ENCODE data around the gene TTC6.
A peak's percentile ranks its signal among the peaks of the same experiment; 100 is the strongest.

The TTC6 gene

GRCh38 chr14:37602605-37603453 is 7.4 kb downstream of the TTC6 start:
- Histone ChIP-seq H3K9me3 (ENCODE audit: insufficient read depth, low read depth, low read length) (no peaks in the 10 kb centered on the region), H3K27me3 (ENCODE audit: insufficient read depth, low read length) (peaks cover 100% of the 10 kb centered on the region), H3K9ac (ENCODE audit: low read depth, low read length) (no peak overlapping the region), H3K36me3 (ENCODE audit: insufficient read depth, low read depth, low read length) (no peaks in the 10 kb centered on the region), H3K4me1 (ENCODE audit: insufficient read depth, low read length) (peaks cover 4% of the 10 kb centered on the region; the same call in 1 of the 2 replicates), H3K27ac (ENCODE audit: low read length) (no peak overlapping the region), H3K4me3 (ENCODE audit: low read length) (no peak overlapping the region)

GRCh38 chr14:37603688-37604251 is 8.3 kb downstream of the TTC6 start:
- Histone ChIP-seq H3K9me3 (ENCODE audit: insufficient read depth, low read depth, low read length) (no peaks in the 10 kb centered on the region), H3K27ac (ENCODE audit: low read length) (no peak overlapping the region), H3K9ac (ENCODE audit: low read depth, low read length) (no peak overlapping the region), H3K36me3 (ENCODE audit: insufficient read depth, low read depth, low read length) (no peaks in the 10 kb centered on the region), H3K4me1 (ENCODE audit: insufficient read depth, low read length) (0 out of 2 replicates have a peak, but pooled peaks cover 3% of the 10 kb centered on the region), H3K27me3 (ENCODE audit: insufficient read depth, low read length) (peaks cover 100% of the 10 kb centered on the region), H3K4me3 (ENCODE audit: low read length) (no peak overlapping the region)

GRCh38 chr14:37606678-37607077 is 11.2 kb downstream of the TTC6 start:
- Histone ChIP-seq H3K27ac (ENCODE audit: low read length) (no peak overlapping the region), H3K4me1 (ENCODE audit: insufficient read depth, low read length) (no peaks in the 10 kb centered on the region), H3K9ac (ENCODE audit: low read depth, low read length) (no peak overlapping the region), H3K27me3 (ENCODE audit: insufficient read depth, low read length) (peaks cover 100% of the 10 kb centered on the region), H3K4me3 (ENCODE audit: low read length) (no peak overlapping the region), H3K36me3 (ENCODE audit: insufficient read depth, low read depth, low read length) (no peaks in the 10 kb centered on the region), H3K9me3 (ENCODE audit: insufficient read depth, low read depth, low read length) (no peaks in the 10 kb centered on the region)

GRCh38 chr14:37608649-37609048 is 13.2 kb downstream of the TTC6 start:
- Histone ChIP-seq H3K9me3 (ENCODE audit: insufficient read depth, low read depth, low read length) (no peaks in the 10 kb centered on the region), H3K36me3 (ENCODE audit: insufficient read depth, low read depth, low read length) (no peaks in the 10 kb centered on the region), H3K27me3 (ENCODE audit: insufficient read depth, low read length) (peaks cover 93% of the 10 kb centered on the region), H3K4me3 (ENCODE audit: low read length) (no peak overlapping the region), H3K9ac (ENCODE audit: low read depth, low read length) (no peak overlapping the region), H3K27ac (ENCODE audit: low read length) (no peak overlapping the region), H3K4me1 (ENCODE audit: insufficient read depth, low read length) (no peaks in the 10 kb centered on the region)

- Histone ChIP-seq H3K9ac (ENCODE audit: low read depth, low read length) (no peak overlapping the region), H3K4me1 (ENCODE audit: insufficient read depth, low read length) (no peaks in the 10 kb centered on the region), H3K27me3 (ENCODE audit: insufficient read depth, low read length) (peaks cover 70% of the 10 kb centered on the region), H3K27ac (ENCODE audit: low read length) (no peak overlapping the region), H3K9me3 (ENCODE audit: insufficient read depth, low read depth, low read length) (peaks cover 17% of the 10 kb centered on the region; the same call in 1 of the 2 replicates), H3K4me3 (ENCODE audit: low read length) (peak overlapping the region; percentile 53; the same call in 1 of the 2 replicates), H3K36me3 (ENCODE audit: insufficient read depth, low read depth, low read length) (no peaks in the 10 kb centered on the region)
These were observed 15.6 kb downstream of the TTC6 start for GRCh38 chr14:37610945-37611523.

GRCh38 chr14:37615582-37616289 is 20.3 kb downstream of the TTC6 start:
- no peak overlapping the region for H3K4me3 ChIP-seq (ENCODE audit: low read length)
- H3K36me3 ChIP-seq (ENCODE audit: insufficient read depth, low read depth, low read length): no peaks in the 10 kb centered on the region
- peaks cover 22% of the 10 kb centered on the region; the same call in 1 of the 2 replicates for H3K9me3 ChIP-seq (ENCODE audit: insufficient read depth, low read depth, low read length)
- no peaks in the 10 kb centered on the region for H3K4me1 ChIP-seq (ENCODE audit: insufficient read depth, low read length)
- H3K9ac ChIP-seq (ENCODE audit: low read depth, low read length): no peak overlapping the region
- no peak overlapping the region for H3K27ac ChIP-seq (ENCODE audit: low read length)
- peaks cover 46% of the 10 kb centered on the region for H3K27me3 ChIP-seq (ENCODE audit: insufficient read depth, low read length)

DNA sequence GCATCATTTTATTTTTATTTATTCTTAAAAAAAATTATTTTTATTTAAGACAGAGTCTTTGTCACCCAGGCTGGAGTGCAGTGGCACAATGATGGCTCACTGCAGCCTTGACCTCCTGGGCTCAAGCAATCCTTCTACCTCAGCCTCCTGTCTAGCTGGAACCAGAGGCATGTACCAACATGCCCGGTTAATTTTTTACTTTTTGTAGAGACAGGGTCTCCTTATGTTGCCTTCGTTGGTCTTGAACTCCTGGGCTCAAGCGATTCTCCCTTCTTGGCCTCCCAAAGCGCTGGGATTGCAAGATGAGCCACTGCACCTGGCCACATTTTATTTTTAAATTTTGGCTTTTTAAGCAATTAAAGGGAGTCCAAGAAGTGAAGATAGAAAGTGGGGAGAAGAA is 21.4 kb downstream of the TTC6 start:
- H3K36me3 ChIP-seq (ENCODE audit: insufficient read depth, low read depth, low read length): no peaks in the 10 kb centered on the region
- H3K9ac ChIP-seq (ENCODE audit: low read depth, low read length): no peak overlapping the region
- H3K4me3 ChIP-seq (ENCODE audit: low read length): no peak overlapping the region
- no peak overlapping the region for H3K27ac ChIP-seq (ENCODE audit: low read length)
- H3K9me3 ChIP-seq (ENCODE audit: insufficient read depth, low read depth, low read length): peaks cover 22% of the 10 kb centered on the region; the same call in 1 of the 2 replicates
- H3K4me1 ChIP-seq (ENCODE audit: insufficient read depth, low read length): no peaks in the 10 kb centered on the region
- peaks cover 46% of the 10 kb centered on the region for H3K27me3 ChIP-seq (ENCODE audit: insufficient read depth, low read length)

DNA sequence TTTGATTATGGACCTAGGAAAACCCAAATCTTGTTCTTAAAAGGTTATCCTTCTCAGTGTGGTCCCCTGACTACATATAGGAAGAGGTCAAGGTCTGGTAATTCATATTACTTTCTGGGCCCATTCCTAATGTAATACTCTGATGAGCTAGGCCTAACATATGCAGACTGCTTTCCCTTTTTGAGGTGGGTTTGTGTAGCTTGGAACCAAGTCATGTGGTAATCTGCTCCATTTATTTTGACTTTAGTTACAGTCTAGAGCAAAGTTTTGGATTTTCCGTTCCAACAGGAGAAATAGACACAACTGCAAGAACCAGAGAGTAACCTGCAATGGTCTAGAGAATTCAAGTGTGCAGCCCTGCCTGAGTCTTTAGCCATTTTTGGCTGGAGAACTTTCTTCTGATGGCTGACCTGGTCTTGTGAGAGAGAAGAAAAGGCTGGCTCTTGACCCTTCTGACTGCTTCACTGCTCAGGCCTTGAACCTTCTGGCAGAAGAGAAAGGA is 22.5 kb downstream of the TTC6 start:
- H3K27me3 ChIP-seq (ENCODE audit: insufficient read depth, low read length): peaks cover 46% of the 10 kb centered on the region
- no peak overlapping the region for H3K4me3 ChIP-seq (ENCODE audit: low read length)
- H3K9me3 ChIP-seq (ENCODE audit: insufficient read depth, low read depth, low read length): peaks cover 22% of the 10 kb centered on the region; the same call in 1 of the 2 replicates
- no peak overlapping the region for H3K27ac ChIP-seq (ENCODE audit: low read length)
- no peaks in the 10 kb centered on the region for H3K4me1 ChIP-seq (ENCODE audit: insufficient read depth, low read length)
- no peak overlapping the region for H3K9ac ChIP-seq (ENCODE audit: low read depth, low read length)
- no peaks in the 10 kb centered on the region for H3K36me3 ChIP-seq (ENCODE audit: insufficient read depth, low read depth, low read length)

- peaks cover 22% of the 10 kb centered on the region; the same call in 1 of the 2 replicates for H3K9me3 ChIP-seq (ENCODE audit: insufficient read depth, low read depth, low read length)
- H3K4me1 ChIP-seq (ENCODE audit: insufficient read depth, low read length): no peaks in the 10 kb centered on the region
- no peak overlapping the region for H3K27ac ChIP-seq (ENCODE audit: low read length)
- H3K4me3 ChIP-seq (ENCODE audit: low read length): no peak overlapping the region
- no peak overlapping the region for H3K9ac ChIP-seq (ENCODE audit: low read depth, low read length)
- H3K27me3 ChIP-seq (ENCODE audit: insufficient read depth, low read length): peaks cover 52% of the 10 kb centered on the region
- H3K36me3 ChIP-seq (ENCODE audit: insufficient read depth, low read depth, low read length): no peaks in the 10 kb centered on the region
These were observed 23.1 kb downstream of the TTC6 start for GRCh38 chr14:37618498-37619028.

DNA sequence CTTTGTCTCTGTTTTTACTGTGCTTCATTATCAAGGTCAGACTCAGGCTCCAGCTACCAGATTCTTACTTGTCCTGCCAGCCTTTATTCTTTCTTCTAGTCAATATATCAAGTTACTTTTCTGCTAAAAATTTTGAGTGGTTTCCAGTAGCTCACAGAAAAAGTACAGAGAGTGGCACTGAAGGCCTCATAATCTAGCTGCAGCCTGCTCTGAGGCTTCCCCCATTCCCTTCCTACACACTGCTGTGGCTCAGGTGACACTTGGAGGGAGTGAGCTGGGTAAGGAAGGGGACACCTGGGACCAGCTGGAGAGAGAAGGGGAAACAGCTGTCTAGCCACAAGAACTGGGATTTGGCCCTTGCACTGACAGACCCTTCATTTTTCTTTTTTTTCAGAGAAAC is 25.4 kb downstream of the TTC6 start:
- no peak overlapping the region for H3K9ac ChIP-seq (ENCODE audit: low read depth, low read length)
- no peak overlapping the region for H3K4me3 ChIP-seq (ENCODE audit: low read length)
- H3K27me3 ChIP-seq (ENCODE audit: insufficient read depth, low read length): peaks cover 66% of the 10 kb centered on the region
- H3K4me1 ChIP-seq (ENCODE audit: insufficient read depth, low read length): no peaks in the 10 kb centered on the region; the same call in 1 of the 2 replicates
- H3K9me3 ChIP-seq (ENCODE audit: insufficient read depth, low read depth, low read length): peaks cover 7% of the 10 kb centered on the region; the same call in 1 of the 2 replicates
- no peak overlapping the region for H3K27ac ChIP-seq (ENCODE audit: low read length)
- no peaks in the 10 kb centered on the region for H3K36me3 ChIP-seq (ENCODE audit: insufficient read depth, low read depth, low read length)
